NCI-H510A (cell line): ENCODE results near the gene ACTR1B.
"Not testable (repeated sequence)": the region's sequence is repeated elsewhere in the genome, so short reads cannot be mapped to it uniquely, and the experiment has no call there.

Source experiments
- DNase-seq: peaks from one replicate; lab custom pipeline; 2025; lab: John Stamatoyannopoulos, UW

The ACTR1B gene

DNA sequence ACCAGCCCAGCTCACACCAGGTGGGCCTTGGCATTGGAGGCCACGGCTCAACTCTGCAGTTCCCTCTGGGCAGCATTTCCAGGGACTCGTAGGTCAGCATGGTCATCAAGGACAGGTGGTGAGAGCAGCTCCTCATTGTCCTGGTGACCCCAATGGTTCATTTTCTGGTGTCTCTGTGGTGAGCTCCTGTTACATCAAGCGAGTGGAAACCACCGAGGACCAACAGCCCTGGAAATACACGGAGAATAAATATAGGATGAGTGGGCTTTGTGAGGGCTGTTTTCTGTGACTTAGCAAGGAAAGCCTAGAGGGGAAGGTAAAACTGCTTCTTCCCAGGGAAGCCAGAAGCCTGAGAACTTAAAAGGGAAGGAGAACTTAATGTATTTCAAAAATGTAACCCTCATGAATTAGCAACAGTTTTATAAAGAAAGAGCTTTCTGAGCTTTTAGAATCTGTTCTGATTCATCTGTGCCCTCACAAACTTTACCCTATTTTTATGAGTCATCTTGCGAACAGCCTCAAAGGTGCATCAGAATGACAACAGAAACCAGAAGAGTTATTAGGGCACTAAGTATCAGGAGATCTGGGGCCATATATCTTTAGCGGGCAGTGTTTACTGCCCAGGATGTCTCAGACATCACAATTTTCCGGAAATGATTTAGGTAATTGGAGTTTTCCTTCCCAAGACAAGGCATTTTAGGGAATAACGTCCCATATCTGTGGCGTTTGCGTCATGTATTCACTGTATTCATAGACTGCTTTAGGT, 24.4 kb upstream of the ACTR1B start:
- no peak for DNase-seq

DNA sequence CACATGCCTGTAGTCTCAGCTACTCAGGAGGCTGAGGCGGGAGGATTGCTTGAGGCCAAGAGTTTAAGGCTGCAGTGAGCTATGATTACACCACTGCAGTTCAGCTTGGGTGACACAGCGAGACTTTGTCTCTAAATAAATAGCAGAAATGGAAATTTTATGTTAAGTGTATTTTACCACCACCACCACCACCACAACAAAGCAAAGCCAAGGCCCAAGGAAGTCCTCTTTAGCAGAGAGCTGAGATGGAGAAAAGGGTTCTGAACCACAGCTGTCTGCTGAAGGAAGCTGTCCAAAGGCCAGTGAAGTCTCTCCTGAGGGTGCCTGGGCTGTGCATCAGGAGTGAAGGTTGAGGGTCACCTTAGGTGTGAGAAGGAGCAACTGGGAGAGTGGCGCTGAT, 23.4 kb upstream of the ACTR1B start:
- not testable (repeated sequence) for DNase-seq

DNA sequence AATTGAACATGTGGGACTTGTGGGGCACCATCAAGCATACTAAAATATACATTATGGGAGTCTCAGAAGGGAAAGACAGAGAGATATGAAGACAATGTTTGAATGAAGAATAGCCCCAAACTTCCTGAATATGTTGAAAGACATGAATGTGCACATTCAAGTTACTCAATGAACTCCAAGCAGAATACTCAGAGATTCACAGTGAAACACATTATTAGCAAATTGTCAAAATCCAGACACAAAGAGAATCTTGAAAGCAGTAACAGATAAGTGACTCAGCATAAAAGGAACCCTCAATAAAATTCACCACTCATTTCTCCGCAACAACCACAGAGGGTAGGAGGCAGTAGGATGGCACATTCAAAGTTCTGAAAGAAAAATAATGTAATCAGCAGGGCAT, 14.5 kb upstream of the ACTR1B start:
- DNase-seq, result no peak

DNA sequence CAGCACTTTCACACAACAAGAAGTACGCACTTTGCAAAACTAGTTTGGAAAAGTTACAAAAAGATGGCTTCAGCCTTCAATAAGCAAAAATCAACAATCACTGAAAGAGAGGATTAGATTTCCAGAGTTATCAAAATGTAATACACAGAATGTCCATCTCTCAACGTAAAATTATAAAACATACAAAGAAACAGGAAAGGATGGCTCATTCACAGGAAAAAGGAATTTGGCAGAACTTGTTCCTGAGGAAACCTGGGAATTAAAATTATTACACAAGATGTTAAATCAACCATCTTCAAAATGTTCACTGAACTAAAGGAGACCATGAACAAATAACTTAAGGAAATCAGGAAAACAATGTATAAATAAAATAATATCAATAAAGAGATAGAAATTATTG, 13.6 kb upstream of the ACTR1B start:
- no peak for DNase-seq

DNA sequence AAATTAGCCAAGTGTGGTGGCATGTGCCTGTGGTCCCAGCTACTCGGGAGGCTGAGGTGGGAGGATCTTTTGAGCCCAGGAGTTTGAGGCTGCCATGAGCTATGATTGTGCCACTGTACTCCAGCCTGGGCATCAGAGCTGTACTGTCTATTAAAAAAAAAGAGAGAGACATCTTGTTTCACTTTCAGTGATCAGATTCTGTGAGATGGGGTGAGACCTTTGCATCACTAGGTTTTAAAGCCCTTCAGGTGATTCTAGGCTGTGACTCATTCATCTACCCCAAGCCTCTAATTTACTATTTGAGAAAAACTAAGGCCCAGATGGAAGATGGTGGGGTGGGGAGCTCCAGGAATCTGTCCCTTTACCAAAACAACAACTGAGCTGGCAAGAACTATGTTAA, 12.8 kb upstream of the ACTR1B start:
- no peak for DNase-seq

DNA sequence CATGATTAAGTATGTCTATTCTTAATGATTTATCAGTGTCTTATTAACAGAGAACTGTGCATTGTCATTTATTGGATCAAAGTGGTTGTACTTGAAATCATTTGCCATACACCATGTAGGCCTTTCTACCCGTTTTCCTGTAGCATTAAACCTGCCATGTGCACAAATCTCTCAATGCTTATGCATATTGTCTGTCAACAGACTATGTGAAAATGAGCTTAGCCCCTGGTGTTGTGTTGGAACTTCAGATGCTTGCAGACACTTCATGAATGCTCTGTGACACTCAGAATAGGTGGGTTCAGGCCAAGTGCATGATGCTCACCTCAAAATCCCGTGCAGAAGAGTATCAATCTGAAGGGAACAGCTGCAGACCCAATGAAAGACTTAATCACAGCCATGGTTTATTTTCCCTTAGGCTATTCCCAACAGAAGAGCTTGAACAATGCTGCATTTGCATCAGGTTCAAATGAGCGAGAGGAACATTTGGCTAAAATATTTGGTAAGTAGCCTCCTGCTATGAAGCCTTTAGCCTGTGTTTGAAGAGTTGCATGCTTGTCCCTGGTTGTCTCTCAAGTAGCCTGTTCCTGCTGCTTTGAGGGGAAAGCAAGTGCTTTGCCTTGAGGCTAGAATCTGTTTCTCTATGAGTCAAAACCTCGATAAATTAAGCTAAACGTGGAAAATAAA, 11.7 kb upstream of the ACTR1B start:
- no peak for DNase-seq

DNA sequence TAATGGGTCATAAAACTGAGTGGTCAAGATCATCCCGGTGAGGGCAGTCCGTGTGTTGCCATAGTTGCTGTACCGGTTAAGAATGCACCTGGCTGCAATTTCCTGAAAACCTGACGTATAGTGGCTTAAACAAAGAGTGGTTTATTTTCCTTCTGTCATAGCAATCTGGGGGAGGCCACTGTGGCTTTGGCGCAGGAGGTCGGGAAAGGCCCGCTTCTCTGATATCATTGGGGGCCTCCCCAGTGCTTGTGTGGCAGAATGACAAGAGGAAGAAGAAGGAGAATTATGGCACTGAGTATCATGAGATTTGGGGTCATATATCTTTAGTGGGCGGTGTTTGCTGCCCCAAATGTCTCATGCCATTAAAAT, 10.1 kb upstream of the ACTR1B start:
- DNase-seq, result no peak

DNA sequence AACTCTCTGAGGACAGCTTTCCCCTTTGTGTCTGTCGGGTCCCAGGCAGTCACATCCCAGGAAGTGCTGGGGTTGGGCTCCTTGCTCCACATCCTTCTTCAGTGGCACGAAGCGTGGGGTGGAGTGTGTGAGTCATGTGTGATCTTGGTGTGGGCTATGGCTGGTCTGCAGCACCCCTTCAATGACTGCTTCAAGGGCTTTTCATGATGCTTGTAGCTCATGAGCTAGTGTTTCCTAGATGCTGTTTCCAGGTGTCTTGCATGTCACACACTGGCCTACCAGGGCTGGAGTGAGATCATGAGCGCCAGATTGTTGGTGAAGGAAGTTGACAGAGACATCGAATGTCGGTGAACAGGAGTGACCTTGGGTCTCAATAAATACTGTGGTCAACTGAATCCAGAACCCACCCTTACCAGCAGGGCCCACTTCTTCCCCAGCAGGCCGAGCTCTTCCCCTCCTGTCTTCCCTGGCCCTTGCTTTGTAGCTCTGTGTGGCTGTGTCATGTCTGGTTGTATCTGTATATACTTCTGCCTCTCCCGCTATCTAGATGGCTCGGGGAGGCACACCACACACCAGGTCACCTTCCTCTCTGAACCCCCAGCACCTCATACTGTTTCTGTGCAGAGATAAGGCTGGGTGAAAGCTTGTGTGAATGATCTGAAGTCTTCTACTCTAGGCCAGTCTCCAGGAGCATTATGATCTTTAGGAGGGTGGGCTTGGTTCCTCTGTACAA, 9.5 kb upstream of the ACTR1B start:
- no peak for DNase-seq

DNA sequence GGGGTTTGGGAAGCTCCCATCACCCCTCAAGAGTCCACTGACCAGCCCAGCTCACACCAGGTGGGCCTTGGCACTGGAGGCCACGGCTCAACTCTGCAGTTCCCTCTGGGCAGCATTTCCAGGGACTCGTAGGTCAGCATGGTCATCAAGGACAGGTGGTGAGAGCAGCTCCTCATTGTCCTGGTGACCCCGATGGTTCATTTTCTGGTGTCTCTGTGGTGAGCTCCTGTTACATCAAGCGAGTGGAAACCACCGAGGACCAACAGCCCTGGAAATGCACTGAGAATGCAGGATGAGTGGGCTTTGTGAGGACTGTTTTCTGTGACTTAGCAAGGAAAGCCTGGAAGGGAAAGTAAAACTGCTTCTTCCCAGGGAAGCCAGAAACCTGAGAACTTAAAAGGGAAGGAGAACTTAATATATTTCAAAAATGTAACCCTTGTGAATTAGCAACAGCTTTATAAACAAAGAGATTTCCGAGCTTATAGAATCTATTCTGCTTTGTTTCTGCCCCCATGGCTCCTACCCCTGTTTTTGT, 8.8 kb upstream of the ACTR1B start:
- not testable (repeated sequence) for DNase-seq

DNA sequence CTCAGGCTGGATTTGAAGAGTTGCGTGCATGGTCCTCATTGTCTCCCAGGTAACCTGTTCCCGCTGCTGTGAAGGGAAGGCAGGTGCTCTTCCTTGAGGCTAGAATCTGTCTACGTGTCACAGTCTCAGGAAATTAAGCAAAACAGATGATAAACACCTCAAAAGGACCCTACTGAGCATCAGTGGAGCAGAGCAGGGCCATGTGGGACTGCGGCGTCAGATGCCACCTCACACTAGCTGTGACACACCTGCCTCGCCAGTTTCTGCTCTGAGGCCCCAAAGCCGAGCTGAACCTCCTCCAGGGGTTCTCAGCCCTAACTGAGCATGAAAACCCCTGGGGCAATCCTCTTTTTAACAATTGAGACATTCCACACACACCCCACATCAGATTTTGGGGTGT, 7.7 kb upstream of the ACTR1B start:
- no peak for DNase-seq

DNA sequence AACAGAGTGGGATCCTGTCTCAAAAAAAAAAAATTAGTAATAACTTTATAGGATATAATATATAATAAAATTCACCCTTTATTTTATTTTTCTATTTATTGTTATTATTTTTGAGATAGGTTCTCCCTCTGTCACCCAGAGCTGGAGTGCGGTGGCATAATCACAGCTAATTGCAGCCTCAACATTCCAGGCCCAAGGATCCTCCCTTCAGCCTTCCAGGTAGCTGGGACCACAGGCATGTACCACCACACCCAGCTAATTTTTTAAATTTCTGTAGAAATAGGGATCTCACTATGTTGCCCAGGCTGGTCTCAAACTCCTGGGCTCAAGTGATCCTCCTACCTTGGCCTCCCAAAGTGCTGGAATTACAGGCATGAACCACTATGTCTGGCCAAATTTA, 6.6 kb upstream of the ACTR1B start:
- no peak for DNase-seq

DNA sequence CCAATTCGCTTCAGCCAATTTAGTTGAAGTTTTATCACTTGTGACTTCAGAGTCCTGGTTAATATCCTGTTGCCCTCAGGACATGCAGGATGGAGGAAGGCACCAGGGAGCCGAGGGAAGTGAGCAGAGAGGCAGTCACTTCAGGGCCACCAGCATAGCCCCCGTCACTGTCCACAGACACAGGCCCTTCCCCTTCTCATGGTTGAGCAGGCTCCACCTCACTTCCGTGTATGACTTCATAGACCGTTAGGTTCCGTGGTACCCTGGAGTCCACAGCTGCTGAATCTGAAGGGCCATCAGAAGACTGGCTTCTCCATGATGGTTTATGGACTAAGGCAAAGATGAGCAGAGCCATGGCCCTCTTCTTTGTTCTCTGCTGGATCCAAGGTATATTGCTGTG, 5.6 kb upstream of the ACTR1B start, which contains the start of gene C2orf92:
TSS of gene C2orf92 (plus strand) at position 266 of the 400 bp plus-strand sequence. CDS start at position 342, 76 bp downstream.
- no peak for DNase-seq

DNA sequence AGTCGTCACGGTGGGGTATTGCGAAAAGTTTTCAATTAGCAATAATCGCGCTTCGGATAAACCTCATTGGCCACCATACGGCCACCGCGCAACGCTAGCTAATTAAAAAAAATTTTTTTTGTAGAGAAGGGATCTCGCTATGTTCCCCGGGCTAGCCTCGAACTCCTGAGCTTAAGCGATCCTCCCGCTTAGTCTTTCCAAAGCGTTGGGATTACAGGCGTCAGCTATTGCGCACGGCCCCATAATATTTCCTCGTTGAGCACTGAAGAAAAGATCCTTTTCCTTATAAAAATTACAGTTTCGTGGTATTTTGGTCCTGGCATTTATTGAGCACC, 759 bp upstream of the ACTR1B start:
- DNase-seq, result peak; percentile 13

DNA sequence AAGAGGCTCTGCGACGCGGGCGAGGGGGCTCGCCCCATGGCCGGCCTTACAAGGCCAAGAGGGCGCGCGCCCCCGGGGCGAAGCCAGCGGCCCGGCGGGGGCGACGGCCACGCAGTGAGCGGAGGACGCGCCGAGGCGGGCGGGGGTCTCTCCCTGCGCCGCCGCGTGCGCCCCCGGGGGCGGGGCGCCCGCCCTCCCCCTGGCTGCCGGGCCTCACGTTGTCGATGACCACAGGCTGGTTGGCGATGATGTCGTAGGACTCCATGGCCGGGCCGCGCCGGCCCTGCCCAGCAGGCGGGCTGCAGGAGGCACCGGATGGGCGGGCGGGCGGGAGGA, 250 bp downstream of the ACTR1B start:
- DNase-seq, result no peak

DNA sequence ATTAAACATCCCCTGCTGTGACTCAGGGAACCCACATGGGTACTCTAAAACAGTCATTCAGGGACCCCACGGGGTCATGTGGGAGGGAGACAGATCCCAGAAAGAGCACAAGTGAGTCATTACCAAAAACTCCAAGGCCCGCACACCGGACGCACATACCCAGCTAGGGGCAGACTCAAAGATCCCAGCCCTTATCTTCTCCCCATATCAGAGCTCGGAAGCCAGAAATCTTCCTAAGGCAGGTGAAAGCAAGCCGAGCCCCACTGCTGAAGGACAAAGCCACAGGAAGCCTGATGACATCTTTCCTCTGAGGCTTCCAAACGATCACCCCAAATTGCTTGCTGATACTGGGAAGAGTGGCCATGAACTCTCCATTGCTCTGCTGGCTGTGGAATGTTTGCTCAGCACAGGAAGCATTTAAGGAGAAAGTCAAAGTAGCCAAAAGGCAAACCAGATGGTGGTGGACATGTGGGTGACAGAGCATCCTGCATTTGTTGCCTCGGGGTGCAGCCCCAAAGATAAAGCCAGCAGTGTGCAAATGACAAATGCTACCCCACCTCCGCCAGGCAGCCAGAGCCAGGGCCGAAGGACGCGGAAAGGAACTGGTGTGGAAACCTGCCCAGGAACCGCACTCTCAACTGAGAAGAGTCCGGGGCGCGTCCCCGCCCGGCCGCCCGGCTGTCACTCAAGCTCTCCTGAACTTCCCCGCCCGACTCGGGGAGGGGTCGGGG, 784 bp downstream of the ACTR1B start:
- DNase-seq, result peak; percentile 22

DNA sequence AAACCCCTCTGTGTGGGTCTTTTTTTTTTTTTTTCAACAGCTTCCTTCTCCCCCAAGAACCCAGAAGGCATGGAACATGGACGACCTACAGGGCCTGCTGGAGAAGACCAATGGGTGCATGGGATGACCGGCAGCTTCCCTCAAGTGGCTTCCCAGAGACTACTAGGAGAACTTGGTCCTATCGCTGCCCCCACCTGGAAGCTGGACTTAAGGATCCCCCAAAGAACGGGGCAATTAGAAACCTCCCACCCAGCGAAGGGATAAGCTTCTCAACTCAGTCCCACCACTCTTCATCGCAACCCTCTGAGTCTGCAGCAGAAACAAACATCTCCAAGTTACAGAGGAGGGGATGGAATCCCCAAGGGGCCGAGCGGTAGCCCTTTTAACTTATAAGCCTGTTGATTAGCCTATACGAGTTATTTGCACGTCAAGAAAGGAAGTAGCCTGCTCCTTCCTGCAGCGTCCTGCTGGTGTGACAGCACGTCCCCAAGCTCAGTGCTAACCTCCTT, 1.4 kb downstream of the ACTR1B start:
- DNase-seq, result no peak

DNA sequence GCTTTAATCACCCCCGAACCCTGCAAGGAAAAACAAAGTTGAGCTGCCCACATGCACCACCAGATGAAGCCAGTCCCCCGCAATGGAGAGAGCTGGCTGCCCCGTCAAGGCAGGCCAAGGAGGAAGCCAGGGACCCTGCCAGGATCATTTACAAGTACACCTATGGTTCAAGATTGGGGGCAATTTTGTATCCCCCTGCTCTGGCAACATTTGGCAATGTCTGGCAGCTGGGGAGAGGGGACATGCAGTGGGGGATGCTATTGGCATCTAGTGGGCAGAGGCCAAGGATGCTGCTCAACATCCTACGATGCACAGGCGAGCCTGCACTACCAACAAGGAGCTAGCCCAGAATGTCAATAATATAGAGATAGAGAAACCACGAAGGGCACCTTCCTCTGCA, 1.9 kb downstream of the ACTR1B start:
- DNase-seq, result no peak

DNA sequence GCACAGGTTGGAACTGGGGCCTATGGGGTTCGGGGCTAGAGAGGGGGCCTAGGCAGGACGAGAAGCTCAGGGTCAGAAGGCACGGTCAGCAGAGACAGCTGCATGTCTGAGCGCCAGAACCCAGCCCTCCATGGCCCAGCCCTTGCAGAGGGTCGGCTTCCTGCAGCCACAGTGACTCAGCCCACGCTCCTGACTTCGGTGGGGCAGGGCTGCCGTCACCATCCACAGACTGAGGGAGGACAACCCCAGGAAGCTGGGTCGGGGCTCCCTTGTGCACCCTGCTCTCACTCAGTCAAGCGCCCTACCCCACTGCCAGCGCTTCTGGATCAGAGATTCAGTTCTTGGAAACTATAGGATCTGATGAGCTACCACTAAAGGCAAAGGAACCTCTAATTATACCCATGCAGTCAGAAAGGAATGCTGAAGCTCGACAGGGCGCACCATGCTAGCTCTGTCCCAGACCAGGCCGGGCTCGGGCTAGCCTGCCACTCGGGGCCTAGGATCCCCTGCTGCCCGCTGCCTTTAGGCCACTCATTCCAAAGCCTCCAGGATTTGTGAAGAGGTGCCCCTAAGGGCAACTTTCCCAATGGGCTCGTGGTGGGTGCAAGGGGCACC, 3.0 kb downstream of the ACTR1B start:
- no peak for DNase-seq

DNA sequence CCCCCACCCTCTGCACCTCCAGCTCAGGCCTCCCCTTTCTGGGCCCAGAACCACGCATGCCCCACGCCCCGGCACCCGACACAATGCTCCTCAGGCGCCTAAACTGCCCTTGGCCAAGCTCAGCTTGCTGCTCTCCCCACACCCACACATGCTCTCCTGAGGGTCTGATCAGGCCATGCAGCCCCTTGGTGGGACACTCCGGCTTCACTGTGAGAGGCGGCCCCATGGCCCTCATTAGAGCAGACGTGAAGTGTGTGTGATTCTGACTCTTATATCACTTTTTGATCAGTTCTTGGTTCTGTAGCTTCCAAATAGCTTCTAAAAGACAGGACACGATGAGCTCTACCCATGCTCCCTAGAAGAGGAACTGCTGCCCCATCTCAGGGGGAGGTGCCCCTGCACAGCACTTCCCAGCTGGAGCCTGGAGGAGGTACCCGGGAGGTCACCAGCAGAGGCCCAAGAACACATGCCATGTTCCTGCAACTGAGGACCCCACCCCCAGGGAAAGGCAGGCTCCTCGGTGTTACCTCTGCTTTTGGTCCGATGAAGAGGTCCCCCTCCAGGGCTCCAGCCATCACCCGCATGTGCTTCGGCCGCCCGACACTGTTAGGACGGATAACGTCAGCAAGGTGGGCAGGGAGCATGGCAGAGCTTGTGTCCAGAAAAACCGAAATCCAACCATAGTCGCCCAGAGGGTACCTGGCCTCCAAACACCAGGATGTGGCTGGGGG, 3.6 kb downstream of the ACTR1B start:
- DNase-seq, result no peak

DNA sequence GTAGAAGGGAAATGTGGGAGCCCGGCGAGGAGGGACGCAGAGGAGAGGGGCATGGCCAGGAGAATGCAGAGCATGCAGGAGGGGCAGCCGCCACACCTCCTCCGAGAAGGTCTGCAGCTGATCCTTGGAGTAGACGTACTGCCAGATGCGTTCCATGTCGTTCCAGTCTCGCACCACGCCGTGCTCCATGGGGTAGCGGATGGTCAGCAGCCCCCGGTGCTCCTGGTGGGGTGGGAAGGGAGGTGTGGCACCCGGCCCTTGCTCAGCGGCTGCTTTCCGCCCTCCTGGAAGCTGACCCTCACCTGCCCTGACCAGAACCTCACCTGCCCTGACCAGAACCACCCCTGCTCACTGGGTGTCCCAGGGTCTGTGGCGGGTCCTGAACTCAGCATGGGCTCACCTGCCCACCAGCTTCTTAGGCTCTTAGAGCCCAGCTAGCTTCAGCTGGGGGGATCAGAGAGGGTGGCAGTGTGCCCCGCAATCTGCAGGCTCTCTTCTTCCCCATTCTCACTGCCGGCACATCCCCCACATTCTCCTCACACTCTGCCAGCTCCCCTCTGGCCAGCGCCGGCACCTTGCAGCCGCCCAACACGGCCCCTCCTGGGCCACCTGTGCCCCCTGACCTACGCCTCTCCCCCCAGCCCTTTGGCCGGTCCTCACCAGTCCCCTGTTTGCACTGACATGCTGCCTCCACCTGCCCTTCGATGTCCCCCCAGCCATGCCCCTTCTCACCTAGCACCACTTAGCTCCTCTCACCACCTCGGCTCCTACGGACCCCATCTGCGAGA, 4.4 kb downstream of the ACTR1B start:
- no peak for DNase-seq
